PC-3 (cell line): ENCODE data around the gene SLC34A1. TPM values are rescaled to one million over a fixed set of nuclear protein-coding genes. Genes with fewer than 3 reads are reported as not detected.

ENCODE experiments used
- ATAC-seq: fragments of 200-7000 bp; cut with Tn5 transposase; 2 replicates; pipeline ENCODE4 v1.9.1; 2020; ENCODE audit warnings: mild to moderate bottlenecking, moderate library complexity
- BruUV-seq: library from RNA; stranded (reverse); fragments of 400-500 nt; replicated peaks from 2 replicates; lab custom pipeline; 2021; lab: Mats Ljungman, UMichigan
- CTCF ChIA-PET: fragments of 300-600 bp; sonication (Branson Sonifier 250); formaldehyde crosslinking; loops from one replicate; lab custom pipeline; 2022; ENCODE audit warnings: antibody characterized with exemption; lab: Charles Lee
- POLR2A ChIA-PET: fragments of 300-600 bp; sonication (Branson Sonifier 250); formaldehyde crosslinking; loops from one replicate; lab custom pipeline; 2022; ENCODE audit warnings: antibody characterized with exemption; ENCODE audit not compliant: unreplicated experiment; lab: Charles Lee
- DNase-seq: peaks from one replicate; pipeline ENCODE4 v3.0.0-alpha.2; 2015
- H2AFZ ChIP-seq: fragments of 300-600 bp; sonication (generic); 2 replicates; pipeline ENCODE4 v1.6.0; 2016; ENCODE audit warnings: antibody characterized with exemption, low read length
- H3F3A ChIP-seq: fragments of 300-600 bp; sonication (generic); one replicate; pipeline ENCODE4 v1.6.0; 2017; ENCODE audit warnings: antibody characterized with exemption, low read length, control low read depth, mild to moderate bottlenecking; ENCODE audit not compliant: unreplicated experiment
- H3K27ac ChIP-seq: fragments of 300-600 bp; sonication (generic); 2 replicates; pipeline ENCODE4 v1.5.1; 2016; ENCODE audit warnings: mild to moderate bottlenecking, low read length
- H3K27me3 ChIP-seq: fragments of 300-600 bp; sonication (generic); 2 replicates; pipeline ENCODE4 v1.6.1; 2016; ENCODE audit warnings: low read length, mixed read lengths
- H3K36me3 ChIP-seq: fragments of 300-600 bp; sonication (generic); 2 replicates; pipeline ENCODE4 v1.6.1; 2016; ENCODE audit warnings: low read depth, mixed run types, low read length, mixed read lengths
- H3K4me1 ChIP-seq: fragments of 300-600 bp; sonication (generic); 2 replicates; pipeline ENCODE4 v1.5.1; 2016; ENCODE audit warnings: low read length; ENCODE audit not compliant: insufficient read depth
- H3K4me2 ChIP-seq: fragments of 300-600 bp; sonication (generic); 2 replicates; pipeline ENCODE4 v1.6.0; 2016; ENCODE audit warnings: low read length
- H3K4me3 ChIP-seq: fragments of 300-600 bp; sonication (generic); 2 replicates; pipeline ENCODE4 v1.5.1; 2016; ENCODE audit warnings: mild to moderate bottlenecking, low read length, mixed read lengths
- H3K79me2 ChIP-seq: fragments of 300-600 bp; sonication (generic); 2 replicates; pipeline ENCODE4 v1.6.1; 2017; ENCODE audit warnings: low read length, mixed read lengths
- H3K9ac ChIP-seq: fragments of 300-600 bp; sonication (generic); 2 replicates; pipeline ENCODE4 v1.6.0; 2016; ENCODE audit warnings: mild to moderate bottlenecking, low read length
- H3K9me2 ChIP-seq: fragments of 300-600 bp; sonication (generic); replicated peaks from 2 replicates; pipeline ENCODE4 v1.6.1; 2016; ENCODE audit warnings: mixed run types, low read length, mixed read lengths
- H3K9me3 ChIP-seq: fragments of 300-600 bp; sonication (generic); 2 replicates; pipeline ENCODE4 v1.6.1; 2016; ENCODE audit warnings: low read length, mixed read lengths
- H4K20me1 ChIP-seq: fragments of 300-600 bp; sonication (generic); 2 replicates; pipeline ENCODE4 v1.6.1; 2016; ENCODE audit warnings: low read length, mixed read lengths
- EZH2 ChIP-seq: fragments of 300-600 bp; sonication (generic); IDR thresholded peaks from one replicate; pipeline ENCODE4 v1.6.1; 2017; ENCODE audit warnings: antibody characterized with exemption, mild to moderate bottlenecking, low read length; ENCODE audit not compliant: unreplicated experiment
- EZH2phosphoT487 ChIP-seq: fragments of 300-600 bp; sonication (generic); IDR thresholded peaks from 2 replicates; pipeline ENCODE4 v1.6.1; 2018; ENCODE audit warnings: mild to moderate bottlenecking, antibody characterized with exemption, low read length, borderline replicate concordance
- intact Hi-C: fragments of 100-400 bp; cut with micrococcal nuclease; formaldehyde crosslinking; loops from 2 replicates; pipeline ENCODE4 v1.9.0; 2023
- total RNA-seq: library from RNA; depleted of rRNA; stranded (reverse); fragments of >200 nt; gene quantifications from 2 replicates; pipeline ENCODE4 v1.2.3, GENCODE V29; 2014
- TF ChIP-seq, protein P1 (sequence below): fragments of 300-600 bp; sonication (generic); conservative IDR thresholded peaks from 2 replicates; pipeline ENCODE4 v1.5.1; 2017; ENCODE audit warnings: antibody characterized with exemption, low read depth, mild to moderate bottlenecking, low read length

The SLC34A1 gene
- total RNA-seq, 1 experiment from 2014 or later: 0.07 TPM

DNA sequence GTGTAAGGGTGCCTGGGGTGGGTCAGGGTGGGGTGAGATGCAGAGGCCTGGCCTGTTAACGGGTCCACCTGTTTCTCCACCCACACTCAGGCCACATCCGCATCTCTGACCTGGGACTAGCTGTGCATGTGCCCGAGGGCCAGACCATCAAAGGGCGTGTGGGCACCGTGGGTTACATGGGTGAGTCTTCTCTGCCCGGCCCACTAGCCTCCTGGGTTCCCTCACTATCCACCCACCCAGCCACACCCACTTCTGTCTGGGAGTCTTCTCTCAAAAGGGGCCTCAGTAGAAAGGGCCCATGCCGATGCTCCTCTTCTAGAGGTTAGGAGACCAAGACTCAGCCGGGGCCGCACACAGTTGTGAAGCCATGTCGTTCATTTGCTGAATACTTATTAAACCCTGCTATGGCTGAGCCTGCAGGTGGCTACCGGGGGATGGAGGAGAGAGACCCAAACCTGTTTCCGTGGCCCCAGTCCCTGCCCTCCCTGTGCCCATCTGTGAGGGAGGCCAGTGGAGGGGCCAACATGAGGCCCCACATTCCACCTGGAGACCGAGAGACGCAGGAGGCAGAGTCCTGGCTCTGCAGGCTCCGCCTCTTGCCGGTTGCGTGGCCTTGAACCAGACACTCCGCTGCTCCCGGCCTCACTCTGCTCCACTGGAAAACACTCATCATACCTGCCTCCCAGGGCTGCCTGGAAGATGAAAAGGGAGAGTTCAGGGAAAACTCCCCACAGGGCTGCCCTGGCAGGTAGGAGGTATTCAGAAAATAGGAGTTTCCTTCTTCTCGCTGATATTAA is 50.9 kb downstream of the SLC34A1 start:
- peaks cover 20% of the 10 kb centered on the region for H3K36me3 ChIP-seq
- ChIA-PET POLR2A (no interaction called here), CTCF (no interaction called here)
- ATAC-seq: no peak
- TF ChIP-seq EZH2phosphoT487: no peak
- TF ChIP-seq, protein P1, sequence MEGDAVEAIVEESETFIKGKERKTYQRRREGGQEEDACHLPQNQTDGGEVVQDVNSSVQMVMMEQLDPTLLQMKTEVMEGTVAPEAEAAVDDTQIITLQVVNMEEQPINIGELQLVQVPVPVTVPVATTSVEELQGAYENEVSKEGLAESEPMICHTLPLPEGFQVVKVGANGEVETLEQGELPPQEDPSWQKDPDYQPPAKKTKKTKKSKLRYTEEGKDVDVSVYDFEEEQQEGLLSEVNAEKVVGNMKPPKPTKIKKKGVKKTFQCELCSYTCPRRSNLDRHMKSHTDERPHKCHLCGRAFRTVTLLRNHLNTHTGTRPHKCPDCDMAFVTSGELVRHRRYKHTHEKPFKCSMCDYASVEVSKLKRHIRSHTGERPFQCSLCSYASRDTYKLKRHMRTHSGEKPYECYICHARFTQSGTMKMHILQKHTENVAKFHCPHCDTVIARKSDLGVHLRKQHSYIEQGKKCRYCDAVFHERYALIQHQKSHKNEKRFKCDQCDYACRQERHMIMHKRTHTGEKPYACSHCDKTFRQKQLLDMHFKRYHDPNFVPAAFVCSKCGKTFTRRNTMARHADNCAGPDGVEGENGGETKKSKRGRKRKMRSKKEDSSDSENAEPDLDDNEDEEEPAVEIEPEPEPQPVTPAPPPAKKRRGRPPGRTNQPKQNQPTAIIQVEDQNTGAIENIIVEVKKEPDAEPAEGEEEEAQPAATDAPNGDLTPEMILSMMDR: no peak
- TF ChIP-seq EZH2: no peak
- intact Hi-C loops: no loop called here
- no peak overlapping the region for H3K9ac ChIP-seq
- H3K27ac ChIP-seq: no peak overlapping the region
- H3F3A ChIP-seq: peaks cover 4% of the 10 kb centered on the region
- H3K9me2 ChIP-seq: no peaks in the 10 kb centered on the region
- H3K4me2 ChIP-seq: no peak overlapping the region
- H2AFZ ChIP-seq: no peak overlapping the region
- no TSS peak for BruUV-seq
- no peaks in the 10 kb centered on the region for H3K9me3 ChIP-seq
- no peaks in the 10 kb centered on the region for H3K79me2 ChIP-seq
- no peaks in the 10 kb centered on the region for H3K4me1 ChIP-seq
- H3K4me3 ChIP-seq: no peak overlapping the region
- no peaks in the 10 kb centered on the region for H4K20me1 ChIP-seq
- DNase-seq: no peak
- H3K27me3 ChIP-seq: no peaks in the 10 kb centered on the region

DNA sequence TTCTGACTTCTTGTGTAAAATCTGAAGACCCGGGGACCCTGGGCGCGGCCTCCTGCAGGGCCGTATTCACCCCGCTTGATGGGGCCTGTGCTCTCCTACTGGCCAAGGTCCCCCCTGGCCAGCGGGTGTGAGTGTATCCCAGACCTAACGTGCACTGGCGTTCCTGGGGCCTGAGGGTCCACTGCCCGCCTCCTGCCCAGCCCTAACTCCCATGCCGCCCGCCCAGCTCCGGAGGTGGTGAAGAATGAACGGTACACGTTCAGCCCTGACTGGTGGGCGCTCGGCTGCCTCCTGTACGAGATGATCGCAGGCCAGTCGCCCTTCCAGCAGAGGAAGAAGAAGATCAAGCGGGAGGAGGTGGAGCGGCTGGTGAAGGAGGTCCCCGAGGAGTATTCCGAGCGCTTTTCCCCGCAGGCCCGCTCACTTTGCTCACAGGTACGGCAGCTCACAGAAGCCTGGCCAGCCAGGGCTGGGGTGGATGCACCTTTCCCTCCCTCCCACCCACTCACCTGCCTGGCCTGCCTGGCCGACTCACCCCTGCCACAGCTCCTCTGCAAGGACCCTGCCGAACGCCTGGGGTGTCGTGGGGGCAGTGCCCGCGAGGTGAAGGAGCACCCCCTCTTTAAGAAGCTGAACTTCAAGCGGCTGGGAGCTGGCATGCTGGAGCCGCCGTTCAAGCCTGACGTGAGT is 51.8 kb downstream of the SLC34A1 start:
- no peaks in the 10 kb centered on the region for H3K27me3 ChIP-seq
- no peak overlapping the region for H3K9ac ChIP-seq
- no peak overlapping the region for H2AFZ ChIP-seq
- no TSS peak for BruUV-seq
- ChIA-PET CTCF (no interaction called here), POLR2A (no interaction called here)
- intact Hi-C loops: no loop called here
- DNase-seq (no peak), ATAC-seq (no peak)
- no peaks in the 10 kb centered on the region for H3K4me1 ChIP-seq
- no peak overlapping the region for H3K27ac ChIP-seq
- no peaks in the 10 kb centered on the region for H3K79me2 ChIP-seq
- peaks cover 4% of the 10 kb centered on the region for H3F3A ChIP-seq
- H3K4me3 ChIP-seq: no peak overlapping the region
- TF ChIP-seq EZH2phosphoT487 (no peak), EZH2 (no peak)
- TF ChIP-seq, protein P1: no peak
- H3K4me2 ChIP-seq: no peak overlapping the region
- H3K9me2 ChIP-seq: no peaks in the 10 kb centered on the region
- no peaks in the 10 kb centered on the region for H3K9me3 ChIP-seq
- H3K36me3 ChIP-seq: peaks cover 22% of the 10 kb centered on the region
- no peaks in the 10 kb centered on the region for H4K20me1 ChIP-seq

DNA sequence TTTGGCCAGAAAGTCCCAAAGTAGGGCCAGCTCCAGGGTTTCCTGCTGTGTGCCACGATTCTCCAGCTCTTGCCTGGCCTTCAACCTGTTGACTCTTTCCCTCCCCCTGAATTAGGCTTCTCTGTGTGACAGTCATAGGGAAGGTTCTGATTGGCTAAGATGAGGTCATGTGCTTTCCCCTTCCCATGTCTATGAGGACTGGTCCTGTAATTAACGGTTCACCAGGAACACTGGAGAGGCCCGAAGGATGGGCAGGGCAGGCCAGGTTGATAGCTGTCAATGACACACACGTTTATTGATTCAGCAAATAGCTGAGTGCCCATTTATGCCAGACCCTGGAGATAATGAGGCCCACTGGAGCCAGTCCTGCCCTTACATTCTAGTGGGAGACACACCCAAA is 53.4 kb downstream of the SLC34A1 start:
- H3K27me3 ChIP-seq: no peaks in the 10 kb centered on the region
- H3K9me2 ChIP-seq: no peaks in the 10 kb centered on the region
- no peaks in the 10 kb centered on the region for H3K9me3 ChIP-seq
- H3K9ac ChIP-seq: no peak overlapping the region
- no peak overlapping the region for H2AFZ ChIP-seq
- DNase-seq: no peak
- no peaks in the 10 kb centered on the region for H3K79me2 ChIP-seq
- H3K4me2 ChIP-seq: no peak overlapping the region
- H3K36me3 ChIP-seq: peaks cover 28% of the 10 kb centered on the region
- ChIA-PET CTCF (no interaction called here), POLR2A (no interaction called here)
- no peaks in the 10 kb centered on the region for H3K4me1 ChIP-seq
- no peak overlapping the region for H3K4me3 ChIP-seq
- no peak for ATAC-seq
- peaks cover 4% of the 10 kb centered on the region for H3F3A ChIP-seq
- TF ChIP-seq, protein P1: no peak
- TF ChIP-seq EZH2phosphoT487 (no peak), EZH2 (no peak)
- H3K27ac ChIP-seq: no peak overlapping the region
- no TSS peak for BruUV-seq
- intact Hi-C loops: no loop called here
- H4K20me1 ChIP-seq: no peaks in the 10 kb centered on the region
